K562 (cell line): ENCODE data around the gene PDIA2. TPM values are rescaled to one million over a fixed set of nuclear protein-coding genes. Genes with fewer than 3 reads are reported as not detected.

ENCODE experiments used
- EP300 ChIP-seq: IDR thresholded peaks from 2 replicates; pipeline ENCODE4 v1.6.1; 2012; ENCODE audit warnings: low read length, improper control_type of control experiment
- FOXK2 ChIP-seq, 2 experiments: fragments of 450-650 bp; IDR thresholded peaks in 1 of 2; conservative IDR thresholded peaks in 1 of 2; 2 replicates each; pipeline ENCODE4 v1.6.1; 2016; ENCODE audit warnings: low read depth in 2 of 2, mild to moderate bottlenecking in 1 of 2
- FOXP1 ChIP-seq: sonication (generic); formaldehyde crosslinking; IDR thresholded peaks from 2 replicates; pipeline ENCODE4 v1.8.0; 2022; ENCODE audit warnings: mild to moderate bottlenecking, missing genetic modification reagents
- KHSRP ChIP-seq: fragments of 450-650 bp; IDR thresholded peaks from 2 replicates; pipeline ENCODE4 v1.6.1; 2017
- MAFG ChIP-seq: fragments of 450-650 bp; conservative IDR thresholded peaks from 2 replicates; pipeline ENCODE4 v1.6.1; 2016; ENCODE audit warnings: missing genetic modification characterization, missing compliant biosample characterization
- RBBP5 ChIP-seq: fragments of 200-600 bp; sonication (generic); IDR thresholded peaks from 2 replicates; pipeline ENCODE4 v1.6.1; 2012; ENCODE audit warnings: borderline replicate concordance, mild to moderate bottlenecking, low read length, control low read depth, inconsistent platforms; ENCODE audit not compliant: insufficient read depth, poor library complexity, severe bottlenecking
- TAF15 ChIP-seq: fragments of 200-400 bp; formaldehyde crosslinking; IDR thresholded peaks from 2 replicates; pipeline ENCODE4 v1.6.1; 2017; ENCODE audit warnings: mild to moderate bottlenecking, low read depth, low read length, moderate library complexity
- TRIM24 ChIP-seq, 2 experiments: fragments of 450-650 bp; IDR thresholded peaks; 2 replicates each; pipeline ENCODE4 v1.6.1; 2016
- ZBTB7A ChIP-seq: IDR thresholded peaks from 2 replicates; pipeline ENCODE4 v1.6.1; 2011; ENCODE audit warnings: low read depth, mild to moderate bottlenecking, low read length, moderate library complexity, borderline replicate concordance; ENCODE audit not compliant: control insufficient read depth
- ZEB2 ChIP-seq: fragments of 450-650 bp; IDR thresholded peaks from 2 replicates; pipeline ENCODE4 v1.6.1; 2016
- ZNF212 ChIP-seq: fragments of 450-650 bp; formaldehyde crosslinking; IDR thresholded peaks from 2 replicates; pipeline ENCODE4 v1.4.0; 2020; ENCODE audit warnings: mild to moderate bottlenecking
- polyA plus RNA-seq, 8 experiments: library from polyadenylated mRNA; depleted of rRNA in 4 of 8; stranded (reverse) in 5 of 8; unstranded in 3 of 8; fragments of >200 nt; fragmentation: Nextera tagmentation in 2 of 8; fragmentation: Illumina TruSeq in 1 of 8; extraction: Ambion mirVana in 2 of 8; extraction: Trizol in 1 of 8; gene quantifications; 2 replicates each; pipeline versions ENCODE4 v1.2.1 to v1.2.3, GENCODE V29; 2011 to 2014; ENCODE audit warnings: inconsistent platforms in 1 of 8, missing spikeins in 1 of 8
- total RNA-seq, 7 experiments: library from RNA; depleted of rRNA in 6 of 7; stranded (reverse); fragments of >200 nt in 6 of 7; fragmentation: Illumina TruSeq in 2 of 7; extraction: Trizol in 2 of 7; gene quantifications; 2 replicates each; pipeline versions ENCODE4 v1.2.1 to v1.2.3, GENCODE V29; 2011 to 2021; ENCODE audit warnings: low replicate concordance in 1 of 7
- TF ChIP-seq, protein P1 (sequence below): fragments of 250-450 bp; sonication (Bioruptor Pico); IDR thresholded peaks from 2 replicates; pipeline ENCODE4 v1.5.0; 2021
- TF ChIP-seq, protein P2 (sequence below): conservative IDR thresholded peaks from 2 replicates; pipeline ENCODE4 v1.6.1; 2011; ENCODE audit warnings: low read depth, mild to moderate bottlenecking, low read length; ENCODE audit not compliant: control insufficient read depth
- TF ChIP-seq, protein P3 (sequence below): fragments of 450-650 bp; formaldehyde crosslinking; IDR thresholded peaks from 2 replicates; pipeline ENCODE4 v1.4.0; 2022; ENCODE audit warnings: missing genetic modification characterization
- TF ChIP-seq, protein P4 (sequence below): fragments of 250-450 bp; sonication (Bioruptor Pico); IDR thresholded peaks from 2 replicates; pipeline ENCODE4 v1.4.0; 2020; ENCODE audit warnings: mild to moderate bottlenecking, moderate library complexity, borderline replicate concordance
- TF ChIP-seq, protein P5 (sequence below): fragments of 250-450 bp; sonication (Bioruptor Pico); IDR thresholded peaks from 2 replicates; pipeline ENCODE4 v1.8.0; 2022; ENCODE audit warnings: inconsistent platforms

The PDIA2 gene
- total and polyA plus RNA-seq, 9 of the 15 experiments (the other 6 are each of a cell fraction or from before 2014, with no cell fraction given) = 0.13 to 0.92 (median 0.23) TPM; not detected in 4

DNA sequence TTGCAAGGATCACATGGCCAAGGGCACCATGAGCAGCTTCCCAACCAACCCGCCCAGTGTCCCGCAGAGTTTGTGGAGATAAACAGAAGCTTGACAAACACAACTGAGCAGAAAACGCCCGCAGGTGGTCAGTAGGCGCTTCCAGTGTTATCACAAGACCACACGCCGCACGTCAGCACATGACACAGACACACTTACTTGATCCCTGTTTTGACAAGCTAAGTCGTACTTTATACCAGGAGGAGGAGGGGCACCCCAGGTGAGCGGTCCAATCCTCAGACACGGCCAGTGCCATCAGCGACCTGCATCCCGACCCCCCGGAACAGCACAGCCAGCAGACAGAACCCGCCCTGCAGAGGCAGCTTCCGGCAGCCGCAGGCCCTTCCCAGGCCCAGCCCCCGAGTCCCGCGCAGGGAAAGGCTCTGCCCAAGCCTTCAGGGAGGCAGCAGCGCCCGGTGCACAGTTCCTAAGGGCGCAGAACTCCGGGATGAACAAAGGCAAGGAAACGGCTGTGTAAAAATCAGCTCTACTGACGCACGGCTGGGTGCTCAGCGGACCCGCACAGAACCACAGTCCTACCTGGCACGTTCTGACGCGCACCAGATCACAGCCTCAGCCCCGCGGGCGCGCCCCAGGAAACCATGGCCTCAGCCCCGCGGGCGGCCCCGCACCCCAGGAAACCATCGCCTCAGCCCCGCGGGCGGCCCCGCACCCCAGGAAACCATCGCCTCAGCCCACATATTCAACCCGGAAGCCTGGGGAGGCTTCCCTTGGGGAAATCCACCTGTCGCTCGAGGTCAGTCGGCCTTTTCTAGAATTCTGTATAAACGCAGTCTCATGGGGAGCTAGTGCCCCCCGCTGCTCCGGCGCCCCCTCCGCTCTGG is 41.7 kb downstream of the PDIA2 start (continued):
- TF ChIP-seq FOXP1 (CRISPR knock-in tag) (no peak; the same call in 1 of the 2 replicates), TAF15 (no peak), ZEB2 (peak; percentile 89), ZNF212 (no peak), EP300 (peak; percentile 79; the same call in 1 of the 2 replicates), ZBTB7A (no peak), RBBP5 (peak; percentile 71), KHSRP (no peak), TRIM24 (IDR thresholded peaks at IDR 0.05) (peak; percentile 80 to 83), FOXK2 (conservative IDR thresholded peaks at IDR 0.05 in 1 of 2, IDR thresholded peaks at IDR 0.05 in 1 of 2; ENCODE audit: low read depth in 2 of 2) (peak; percentile 89 to 95), MAFG (tag) (peak; percentile 28; the same call in 1 of the 2 replicates)
- TF ChIP-seq, protein P1, sequence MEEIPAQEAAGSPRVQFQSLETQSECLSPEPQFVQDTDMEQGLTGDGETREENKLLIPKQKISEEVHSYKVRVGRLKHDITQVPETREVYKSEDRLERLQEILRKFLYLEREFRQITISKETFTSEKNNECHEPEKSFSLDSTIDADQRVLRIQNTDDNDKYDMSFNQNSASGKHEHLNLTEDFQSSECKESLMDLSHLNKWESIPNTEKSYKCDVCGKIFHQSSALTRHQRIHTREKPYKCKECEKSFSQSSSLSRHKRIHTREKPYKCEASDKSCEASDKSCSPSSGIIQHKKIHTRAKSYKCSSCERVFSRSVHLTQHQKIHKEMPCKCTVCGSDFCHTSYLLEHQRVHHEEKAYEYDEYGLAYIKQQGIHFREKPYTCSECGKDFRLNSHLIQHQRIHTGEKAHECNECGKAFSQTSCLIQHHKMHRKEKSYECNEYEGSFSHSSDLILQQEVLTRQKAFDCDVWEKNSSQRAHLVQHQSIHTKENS (CRISPR knock-in tag) = no peak
- TF ChIP-seq, protein P2, sequence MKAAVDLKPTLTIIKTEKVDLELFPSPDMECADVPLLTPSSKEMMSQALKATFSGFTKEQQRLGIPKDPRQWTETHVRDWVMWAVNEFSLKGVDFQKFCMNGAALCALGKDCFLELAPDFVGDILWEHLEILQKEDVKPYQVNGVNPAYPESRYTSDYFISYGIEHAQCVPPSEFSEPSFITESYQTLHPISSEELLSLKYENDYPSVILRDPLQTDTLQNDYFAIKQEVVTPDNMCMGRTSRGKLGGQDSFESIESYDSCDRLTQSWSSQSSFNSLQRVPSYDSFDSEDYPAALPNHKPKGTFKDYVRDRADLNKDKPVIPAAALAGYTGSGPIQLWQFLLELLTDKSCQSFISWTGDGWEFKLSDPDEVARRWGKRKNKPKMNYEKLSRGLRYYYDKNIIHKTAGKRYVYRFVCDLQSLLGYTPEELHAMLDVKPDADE = peak; percentile 19; the same call in 1 of the 2 replicates
- TF ChIP-seq, protein P3, sequence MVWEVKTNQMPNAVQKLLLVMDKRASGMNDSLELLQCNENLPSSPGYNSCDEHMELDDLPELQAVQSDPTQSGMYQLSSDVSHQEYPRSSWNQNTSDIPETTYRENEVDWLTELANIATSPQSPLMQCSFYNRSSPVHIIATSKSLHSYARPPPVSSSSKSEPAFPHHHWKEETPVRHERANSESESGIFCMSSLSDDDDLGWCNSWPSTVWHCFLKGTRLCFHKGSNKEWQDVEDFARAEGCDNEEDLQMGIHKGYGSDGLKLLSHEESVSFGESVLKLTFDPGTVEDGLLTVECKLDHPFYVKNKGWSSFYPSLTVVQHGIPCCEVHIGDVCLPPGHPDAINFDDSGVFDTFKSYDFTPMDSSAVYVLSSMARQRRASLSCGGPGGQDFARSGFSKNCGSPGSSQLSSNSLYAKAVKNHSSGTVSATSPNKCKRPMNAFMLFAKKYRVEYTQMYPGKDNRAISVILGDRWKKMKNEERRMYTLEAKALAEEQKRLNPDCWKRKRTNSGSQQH (CRISPR knock-in tag) = no peak
- TF ChIP-seq, protein P4, sequence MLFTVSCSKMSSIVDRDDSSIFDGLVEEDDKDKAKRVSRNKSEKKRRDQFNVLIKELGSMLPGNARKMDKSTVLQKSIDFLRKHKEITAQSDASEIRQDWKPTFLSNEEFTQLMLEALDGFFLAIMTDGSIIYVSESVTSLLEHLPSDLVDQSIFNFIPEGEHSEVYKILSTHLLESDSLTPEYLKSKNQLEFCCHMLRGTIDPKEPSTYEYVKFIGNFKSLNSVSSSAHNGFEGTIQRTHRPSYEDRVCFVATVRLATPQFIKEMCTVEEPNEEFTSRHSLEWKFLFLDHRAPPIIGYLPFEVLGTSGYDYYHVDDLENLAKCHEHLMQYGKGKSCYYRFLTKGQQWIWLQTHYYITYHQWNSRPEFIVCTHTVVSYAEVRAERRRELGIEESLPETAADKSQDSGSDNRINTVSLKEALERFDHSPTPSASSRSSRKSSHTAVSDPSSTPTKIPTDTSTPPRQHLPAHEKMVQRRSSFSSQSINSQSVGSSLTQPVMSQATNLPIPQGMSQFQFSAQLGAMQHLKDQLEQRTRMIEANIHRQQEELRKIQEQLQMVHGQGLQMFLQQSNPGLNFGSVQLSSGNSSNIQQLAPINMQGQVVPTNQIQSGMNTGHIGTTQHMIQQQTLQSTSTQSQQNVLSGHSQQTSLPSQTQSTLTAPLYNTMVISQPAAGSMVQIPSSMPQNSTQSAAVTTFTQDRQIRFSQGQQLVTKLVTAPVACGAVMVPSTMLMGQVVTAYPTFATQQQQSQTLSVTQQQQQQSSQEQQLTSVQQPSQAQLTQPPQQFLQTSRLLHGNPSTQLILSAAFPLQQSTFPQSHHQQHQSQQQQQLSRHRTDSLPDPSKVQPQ (CRISPR knock-in tag) = no peak
- TF ChIP-seq, protein P5, sequence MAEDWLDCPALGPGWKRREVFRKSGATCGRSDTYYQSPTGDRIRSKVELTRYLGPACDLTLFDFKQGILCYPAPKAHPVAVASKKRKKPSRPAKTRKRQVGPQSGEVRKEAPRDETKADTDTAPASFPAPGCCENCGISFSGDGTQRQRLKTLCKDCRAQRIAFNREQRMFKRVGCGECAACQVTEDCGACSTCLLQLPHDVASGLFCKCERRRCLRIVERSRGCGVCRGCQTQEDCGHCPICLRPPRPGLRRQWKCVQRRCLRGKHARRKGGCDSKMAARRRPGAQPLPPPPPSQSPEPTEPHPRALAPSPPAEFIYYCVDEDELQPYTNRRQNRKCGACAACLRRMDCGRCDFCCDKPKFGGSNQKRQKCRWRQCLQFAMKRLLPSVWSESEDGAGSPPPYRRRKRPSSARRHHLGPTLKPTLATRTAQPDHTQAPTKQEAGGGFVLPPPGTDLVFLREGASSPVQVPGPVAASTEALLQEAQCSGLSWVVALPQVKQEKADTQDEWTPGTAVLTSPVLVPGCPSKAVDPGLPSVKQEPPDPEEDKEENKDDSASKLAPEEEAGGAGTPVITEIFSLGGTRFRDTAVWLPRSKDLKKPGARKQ (CRISPR knock-in tag) = 0 out of 2 replicates have a peak, but pooled peaks have one; percentile 7
